Measurements from ENCODE around the gene UBE2H. TPM values are rescaled to one million over a fixed set of nuclear protein-coding genes. Genes with fewer than 3 reads are reported as not detected.

Gene UBE2H
- polyA plus RNA-seq, 1 of the 3 experiments (the other 2 are of a cell fraction): 129 TPM

- TF ChIP-seq EZH2phosphoT487 (IDR thresholded peaks at IDR 0.05; ENCODE audit: borderline replicate concordance, low read depth) (no peak), RXRA (IDR thresholded peaks at IDR 0.05; ENCODE audit: borderline replicate concordance, low read depth) (peak; percentile 96), SMC3 (IDR thresholded peaks at IDR 0.05; ENCODE audit: low read depth, low read length) (no peak), JUND (IDR thresholded peaks at IDR 0.05) (peak; percentile 82), POLR2AphosphoS5 (IDR thresholded peaks at IDR 0.05; ENCODE audit: low read depth, low read length) (peak; percentile 90), TAF1 (IDR thresholded peaks at IDR 0.05; ENCODE audit: borderline replicate concordance, low read depth, low read length) (no peak), ELF1 (IDR thresholded peaks at IDR 0.05) (no peak), YY1 (IDR thresholded peaks at IDR 0.05; ENCODE audit: low read depth) (0 out of 2 replicates have a peak, but pooled peaks have one; percentile 44), TEAD4 (IDR thresholded peaks at IDR 0.05; ENCODE audit: borderline replicate concordance, insufficient read depth) (peak; percentile 98), IRF3 (IDR thresholded peaks at IDR 0.05; ENCODE audit: low read depth, low read length) (no peak), SIN3A (IDR thresholded peaks at IDR 0.05; ENCODE audit: borderline replicate concordance, low read depth, low read length) (peak; percentile 85; the same call in 1 of the 2 replicates), NRF1 (IDR thresholded peaks at IDR 0.05; ENCODE audit: low read depth, low read length) (no peak), MXI1 (IDR thresholded peaks at IDR 0.05; ENCODE audit: low read depth, low read length) (no peak), FOXJ3 (CRISPR knock-in tag; IDR thresholded peaks at IDR 0.05) (no peak), RFX5 (IDR thresholded peaks at IDR 0.05; ENCODE audit: low read length) (no peak), PBX3 (IDR thresholded peaks at IDR 0.05) (peak; percentile 91), EP300 (IDR thresholded peaks at IDR 0.05; ENCODE audit: borderline replicate concordance in 1 of 2, low read depth in 1 of 2, low read length in 1 of 2) (peak; percentile 74 to 97), CHD2 (IDR thresholded peaks at IDR 0.05; ENCODE audit: low read length, partially characterized antibody) (no peak), CTCF (IDR thresholded peaks at IDR 0.05) (no peak), GABPA (IDR thresholded peaks at IDR 0.05; ENCODE audit: low read depth) (0 out of 2 replicates have a peak, but pooled peaks have one; percentile 17), NFIC (IDR thresholded peaks at IDR 0.05; ENCODE audit: borderline replicate concordance) (peak; percentile 99), FOSL2 (IDR thresholded peaks at IDR 0.05; ENCODE audit: borderline replicate concordance, low read depth) (peak; percentile 76), ZBTB33 (IDR thresholded peaks at IDR 0.05; ENCODE audit: borderline replicate concordance, low read depth) (peak; percentile 74; the same call in 1 of the 2 replicates), TCF12 (IDR thresholded peaks at IDR 0.05) (peak; percentile 98), USF1 (IDR thresholded peaks at IDR 0.05; ENCODE audit: borderline replicate concordance, low read depth) (no peak), RCOR1 (IDR thresholded peaks at IDR 0.05; ENCODE audit: low read length) (no peak)
Observed at GRCh38 chr7:129845178-129845971, 107.4 kb downstream of the UBE2H start (continued).

Data from SK-N-SH (cell line).